ENCODE results near the gene FAM90A1.
"Not testable (repeated sequence)": the region's sequence is repeated elsewhere in the genome, so short reads cannot be mapped to it uniquely, and the experiment has no call there.

FAM90A1 gene

DNA sequence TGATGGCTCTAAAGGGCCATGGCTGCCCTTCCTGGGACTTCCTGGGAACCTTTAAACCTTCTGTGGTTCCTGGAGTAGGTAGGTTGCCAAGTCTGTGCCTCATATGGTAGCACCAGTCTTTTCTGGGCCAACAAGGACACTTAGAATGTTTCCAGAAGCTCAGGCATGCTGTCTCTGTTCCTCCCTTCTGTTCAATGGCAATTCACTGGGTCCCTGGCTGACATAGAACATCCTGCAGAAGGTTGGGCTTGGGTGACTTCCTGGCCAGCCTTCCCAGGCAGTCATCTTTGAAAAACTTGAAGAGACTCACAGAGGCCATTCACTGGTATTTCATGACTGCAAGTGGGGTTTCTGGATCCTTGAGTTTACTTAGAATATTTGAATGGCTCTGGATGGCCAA lies 46.1 kb downstream of the FAM90A1 start:
- in situ Hi-C loops (cut with MboI; ENCODE audit: low sequenced_read_pairs): not testable (repeated sequence)

DNA sequence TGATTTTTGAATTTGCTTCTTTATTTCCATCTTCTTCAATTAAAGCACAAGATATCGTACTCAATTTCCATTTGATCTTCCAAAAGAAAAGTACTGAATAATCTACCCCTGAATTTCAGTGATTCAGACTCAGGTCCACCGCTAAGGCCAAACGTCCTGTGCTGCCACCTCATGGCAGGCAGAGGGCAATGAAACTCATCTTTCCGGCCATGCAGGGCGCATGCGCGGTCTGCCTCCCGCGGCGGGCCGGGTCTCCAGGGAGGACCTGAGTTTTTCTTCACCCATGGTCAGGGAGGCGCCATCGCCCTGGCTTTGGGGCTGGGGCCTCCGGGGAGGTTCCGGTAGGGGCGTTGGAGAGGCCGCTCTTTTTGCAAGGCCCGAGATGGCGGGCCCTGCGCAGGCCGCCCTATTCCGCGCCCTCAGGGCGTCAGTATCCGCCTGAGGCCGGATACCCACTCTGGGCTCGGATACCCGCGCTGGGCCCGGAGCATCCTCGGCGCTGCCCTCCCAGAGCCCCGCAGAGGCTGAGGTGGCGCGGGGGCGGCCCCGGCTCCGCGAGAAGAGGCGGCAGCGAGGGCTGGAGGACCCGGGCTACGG lies 47.3 kb downstream of the FAM90A1 start:
- in situ Hi-C loops (cut with MboI; ENCODE audit: low sequenced_read_pairs): not testable (repeated sequence)

DNA sequence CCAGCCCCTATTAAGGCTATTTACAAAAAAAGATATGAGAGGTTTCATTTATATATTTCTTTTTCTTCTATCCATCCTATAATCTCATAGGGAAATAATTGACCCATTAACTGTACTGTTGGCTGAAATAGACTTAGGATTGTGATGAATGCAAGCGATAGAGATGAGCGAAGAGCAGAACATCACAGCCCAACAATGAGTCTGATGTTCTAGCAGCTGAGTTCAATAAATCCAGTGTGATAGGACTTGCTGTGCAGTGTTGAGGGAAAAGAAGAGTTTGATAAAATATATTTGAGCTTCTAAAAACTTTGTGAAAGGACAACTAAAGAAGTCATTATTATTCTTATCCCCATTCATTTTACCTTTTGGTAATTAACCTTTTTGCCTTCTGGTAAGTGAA lies 54.5 kb downstream of the FAM90A1 start:
- in situ Hi-C loops (cut with MboI; ENCODE audit: low sequenced_read_pairs): not testable (repeated sequence)

Data from HL-60/S4 treated with retinoic acid at 250 ng/mL for 4 days and 3 days (cell line).